GM23248 (cell line): ENCODE results near the gene DACT3.
"Not testable (repeated sequence)": the region's sequence is repeated elsewhere in the genome, so short reads cannot be mapped to it uniquely, and the experiment has no call there.

ENCODE experiments used
- EZH2 ChIP-seq: fragments of 200-600 bp; sonication (generic); IDR thresholded peaks from 2 replicates; pipeline ENCODE4 v1.6.1; 2018; ENCODE audit warnings: antibody characterized with exemption, mild to moderate bottlenecking; ENCODE audit not compliant: insufficient read depth, poor library complexity, severe bottlenecking
- EZH2phosphoT487 ChIP-seq: fragments of 200-600 bp; sonication (generic); IDR thresholded peaks from 2 replicates; pipeline ENCODE4 v1.6.1; 2018; ENCODE audit warnings: antibody characterized with exemption, moderate library complexity, mild to moderate bottlenecking, low read depth; ENCODE audit not compliant: insufficient read depth

DNA sequence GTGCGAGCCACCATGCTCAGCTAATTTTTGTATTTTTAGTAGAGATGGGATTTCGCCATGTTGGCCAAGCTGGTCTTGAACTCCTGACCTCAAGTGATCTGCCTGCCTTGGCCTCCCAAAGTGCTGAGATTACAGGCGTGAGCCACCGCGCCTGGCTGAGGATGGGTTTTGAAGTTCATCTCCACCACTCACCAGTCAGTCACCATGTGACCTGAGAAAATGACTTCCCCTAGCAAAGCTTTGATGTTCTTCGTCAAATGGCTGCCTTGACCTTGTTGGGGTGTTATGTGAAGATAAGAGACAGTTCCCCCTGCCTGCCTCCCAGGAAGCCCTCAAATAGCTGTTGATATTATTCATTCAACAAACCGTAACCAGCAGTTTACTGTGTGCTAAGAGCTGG lies 32.0 kb downstream of the DACT3 start:
- TF ChIP-seq EZH2phosphoT487, EZH2: not testable (repeated sequence)
